HG03039 (cell line): ENCODE data around the gene XRRA1.

Experiments used
- ATAC-seq: cut with Tn5 transposase; IDR thresholded peaks from one replicate; pipeline ENCODE4 v1.9.1; 2021; ENCODE audit warnings: mild to moderate bottlenecking, moderate library complexity; ENCODE audit not compliant: unreplicated experiment

The XRRA1 gene

GRCh38 chr11:74952752-74953151 is 3.9 kb upstream of the XRRA1 start:
- no peak for ATAC-seq

DNA sequence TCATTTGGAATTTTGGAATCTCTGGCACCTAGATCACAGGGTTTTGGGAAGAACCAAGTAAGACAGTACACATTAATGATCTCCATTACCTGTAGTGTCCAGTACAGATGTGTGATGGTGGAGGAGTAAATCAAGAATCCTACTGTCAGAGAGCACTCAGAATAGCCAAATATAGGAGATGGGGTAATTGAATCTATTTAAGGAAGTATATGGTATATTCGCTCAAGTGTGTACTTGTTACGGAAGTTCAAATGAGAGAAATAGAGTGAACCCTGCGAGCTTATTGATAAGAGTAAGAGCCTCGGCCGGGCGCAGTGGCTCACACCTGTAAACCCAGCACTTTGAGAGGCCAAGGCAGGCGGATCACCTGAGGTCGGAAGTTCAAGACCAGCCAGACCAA is 2.3 kb upstream of the XRRA1 start:
- ATAC-seq: no peak

DNA sequence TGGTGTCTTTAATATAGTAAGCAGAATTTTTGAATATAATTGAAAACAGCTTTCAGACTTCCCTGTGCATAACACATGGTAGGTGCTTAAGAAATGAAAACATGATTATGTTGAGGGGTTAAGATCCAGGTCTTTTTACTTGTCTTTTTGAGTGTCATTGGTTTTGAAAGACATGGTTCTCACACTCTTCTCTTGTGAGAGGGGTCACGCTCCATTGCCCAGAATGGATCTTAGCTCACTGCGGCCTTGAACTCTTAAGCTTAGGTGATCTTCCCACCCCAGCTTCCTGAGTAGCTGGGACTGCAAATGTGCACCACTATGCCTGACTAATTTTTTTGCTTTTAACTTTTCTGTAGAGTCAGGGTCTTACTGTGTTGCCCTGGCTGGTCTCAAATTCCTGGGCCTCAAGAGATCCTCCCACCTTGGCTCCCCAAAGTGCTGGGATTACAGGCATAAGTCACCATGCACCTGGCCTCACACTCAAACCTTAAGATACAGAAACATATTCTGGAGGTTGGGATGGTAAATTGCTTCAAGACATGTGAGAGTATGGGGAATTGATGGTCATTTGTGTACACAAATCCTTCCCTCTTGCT is 1.6 kb upstream of the XRRA1 start:
- no peak for ATAC-seq

DNA sequence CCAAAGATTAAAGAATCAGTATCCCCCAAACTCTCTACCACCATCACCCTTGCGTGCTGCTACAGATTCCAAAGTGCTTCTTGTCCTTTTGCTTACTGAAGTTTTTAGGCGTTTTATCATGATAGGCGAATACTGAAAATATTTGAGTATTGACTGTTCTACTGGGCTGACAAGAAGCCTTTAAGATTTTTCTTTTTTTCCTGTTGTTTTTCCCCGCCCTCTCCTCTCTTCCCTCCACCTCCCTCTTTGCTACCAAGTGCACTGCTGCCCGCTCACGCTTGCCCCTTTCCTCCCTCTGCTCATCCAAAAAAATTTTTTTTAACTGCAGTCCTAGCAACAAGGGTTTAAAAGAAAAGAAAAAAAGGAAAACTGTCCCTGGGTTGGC is 854 bp upstream of the XRRA1 start:
- ATAC-seq: no peak

- no peak for ATAC-seq
These were observed 369 bp downstream of the XRRA1 start for GRCh38 chr11:74948546-74948897.

DNA sequence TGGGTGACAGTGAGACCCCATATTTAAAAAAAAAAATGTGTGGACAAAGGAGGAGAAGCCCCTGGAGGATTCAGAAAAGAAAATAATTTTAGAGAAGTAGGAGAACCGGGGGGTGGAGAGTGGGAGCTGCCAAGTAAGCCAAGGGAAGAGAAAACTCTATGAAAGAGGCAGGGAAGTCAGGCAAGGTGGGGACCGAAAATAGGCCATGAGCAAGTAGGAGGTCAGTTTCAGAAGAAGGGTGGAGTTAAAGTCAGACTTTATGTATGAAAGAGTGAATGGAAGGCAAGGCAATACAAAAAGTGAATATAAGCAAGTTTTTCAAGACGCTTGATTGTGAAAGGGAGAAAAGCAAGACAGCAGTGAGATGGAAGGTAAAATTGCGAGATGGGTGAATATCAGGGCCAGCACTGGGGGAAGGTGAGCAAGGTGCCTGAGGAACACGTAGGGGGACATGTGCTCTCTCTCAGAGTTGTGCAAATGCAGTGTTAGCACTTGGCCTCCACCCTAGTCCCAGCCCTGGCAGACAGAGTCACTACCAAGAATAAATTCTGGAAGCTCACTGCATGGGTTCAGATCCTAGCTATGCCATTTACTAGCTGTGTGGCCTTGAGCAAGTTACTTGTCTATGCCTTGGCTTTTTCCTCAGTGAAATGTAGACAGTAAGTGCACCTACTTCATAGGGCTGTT is 6.7 kb downstream of the XRRA1 start:
- no peak for ATAC-seq

DNA sequence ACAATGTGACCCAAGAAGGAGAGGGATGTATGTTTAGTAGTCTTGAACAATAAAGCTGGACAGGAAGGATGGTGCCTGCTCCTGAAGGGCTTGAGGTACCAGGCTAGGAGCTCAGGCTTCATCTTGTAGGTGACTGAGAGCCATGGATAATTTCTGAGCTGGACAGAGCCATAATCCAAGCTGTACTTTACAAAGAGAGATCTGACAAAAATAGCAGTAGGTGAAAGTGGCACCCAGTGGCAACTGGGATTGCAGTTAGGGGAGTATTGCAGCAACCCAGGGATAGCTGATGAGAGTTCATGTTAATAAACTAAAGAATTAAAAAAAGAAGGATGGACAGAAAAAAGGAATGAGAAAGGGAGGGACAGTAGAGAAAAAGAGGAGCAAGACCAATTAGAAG is 7.4 kb downstream of the XRRA1 start:
- no peak for ATAC-seq

- no peak for ATAC-seq
These were observed 11.0 kb downstream of the XRRA1 start for GRCh38 chr11:74937696-74938475.

GRCh38 chr11:74936976-74937375 is 11.9 kb downstream of the XRRA1 start:
- no peak for ATAC-seq

- ATAC-seq: no peak
These were observed 12.8 kb downstream of the XRRA1 start for GRCh38 chr11:74936087-74936486.

DNA sequence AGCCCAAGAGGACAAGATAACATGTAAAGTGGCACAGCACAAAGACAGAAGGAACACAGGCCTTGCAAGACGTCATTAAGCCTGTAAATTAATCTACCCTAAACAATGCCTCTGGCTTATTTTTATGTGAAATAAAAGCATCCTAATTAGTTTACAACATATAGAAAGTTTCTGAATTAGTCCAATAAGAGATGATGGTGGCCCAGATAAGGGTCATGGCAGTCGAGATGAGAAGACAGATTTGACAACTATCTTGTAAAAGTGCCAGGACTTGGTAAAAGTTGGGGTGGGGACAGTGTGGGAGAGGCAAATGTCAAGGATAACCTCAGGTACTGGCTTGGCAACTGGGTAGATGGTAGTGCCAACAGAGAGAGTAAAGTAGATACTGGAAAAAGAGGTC is 13.6 kb downstream of the XRRA1 start:
- no peak for ATAC-seq

GRCh38 chr11:74933765-74934164 is 15.1 kb downstream of the XRRA1 start:
- ATAC-seq: no peak

DNA sequence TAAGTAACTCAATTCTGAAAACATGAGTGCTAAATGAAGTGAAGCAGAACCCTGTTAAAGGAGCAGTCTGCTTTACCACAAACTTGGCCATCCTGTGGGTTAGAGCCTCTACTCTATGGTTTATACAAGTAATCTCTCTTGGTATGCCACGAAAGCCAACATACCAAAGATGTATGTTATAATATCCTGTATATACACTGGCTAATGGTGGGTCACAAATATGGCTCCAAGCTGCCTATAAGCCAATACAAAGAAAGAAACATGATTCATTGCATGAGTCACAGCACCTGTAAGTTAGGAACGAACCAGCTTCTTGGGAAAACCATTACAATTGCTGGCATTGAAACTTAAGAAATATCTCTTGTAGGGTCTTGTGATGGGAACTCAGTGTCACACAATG is 16.1 kb downstream of the XRRA1 start:
- ATAC-seq: no peak

DNA sequence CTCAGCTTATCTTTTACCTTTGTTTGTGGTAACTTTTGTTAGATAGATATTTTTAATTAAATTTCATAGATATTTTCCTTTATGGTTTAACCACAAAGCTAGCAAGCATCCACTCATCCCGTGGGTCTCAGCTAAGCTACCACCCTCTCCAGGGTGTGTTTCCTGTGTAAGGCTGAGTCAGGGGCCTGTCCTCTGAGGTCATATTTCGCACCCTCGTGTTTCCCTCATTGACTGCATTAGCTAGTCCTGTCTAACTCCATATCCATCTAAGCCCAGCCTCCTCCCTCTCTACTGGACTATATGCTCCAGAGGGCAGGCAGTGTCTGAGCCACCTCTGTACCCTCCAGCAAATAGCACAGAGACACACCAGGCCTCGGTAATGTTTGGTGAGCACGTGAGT is 16.7 kb downstream of the XRRA1 start:
- no peak for ATAC-seq

DNA sequence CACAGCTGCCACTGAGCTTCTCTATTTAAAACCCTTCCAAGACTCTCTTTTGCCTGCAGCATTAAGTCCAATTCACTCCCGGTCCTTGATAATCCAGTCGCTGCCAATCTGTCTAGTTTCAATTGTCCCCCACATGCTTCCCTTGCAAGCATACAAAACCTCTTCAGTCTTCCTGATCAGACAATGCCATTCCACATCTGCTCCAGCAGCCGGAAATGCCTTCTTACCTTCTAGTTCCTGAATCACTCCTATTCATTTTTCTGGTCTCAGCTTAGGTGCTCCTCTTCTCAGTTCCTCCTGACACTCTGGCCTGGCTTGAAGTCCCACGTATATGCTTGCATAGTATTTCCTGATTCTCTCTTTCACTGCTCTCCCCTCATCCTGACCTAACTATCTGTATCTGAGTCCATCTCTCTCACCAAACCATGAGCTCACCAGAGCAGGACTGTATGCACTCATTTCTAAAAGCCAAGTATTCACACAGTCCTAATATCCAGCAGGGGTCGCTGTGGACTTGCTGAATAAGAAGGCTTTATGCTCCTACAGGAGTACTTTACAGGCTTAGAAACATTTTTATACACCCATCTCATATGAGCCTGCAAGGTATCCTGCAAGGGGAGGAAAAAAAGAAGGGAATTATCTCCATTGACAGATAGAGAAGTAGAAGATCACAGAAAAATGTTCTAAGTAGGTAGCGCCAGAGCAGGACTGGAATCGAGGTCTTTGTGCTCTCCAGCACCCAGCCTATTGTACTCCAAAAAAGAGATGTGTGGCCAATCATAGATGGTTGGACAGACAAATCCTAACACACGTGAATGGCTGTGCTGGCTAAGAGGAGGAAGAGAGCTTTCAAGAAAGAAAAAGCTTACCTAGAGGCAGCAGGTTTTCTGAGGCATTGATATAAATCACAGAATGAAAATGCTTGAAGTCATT is 19.2 kb downstream of the XRRA1 start:
- no peak for ATAC-seq

GRCh38 chr11:74927496-74927895 is 21.4 kb downstream of the XRRA1 start:
- ATAC-seq: no peak

- ATAC-seq: no peak
These were observed 22.4 kb downstream of the XRRA1 start for GRCh38 chr11:74926304-74927030.

DNA sequence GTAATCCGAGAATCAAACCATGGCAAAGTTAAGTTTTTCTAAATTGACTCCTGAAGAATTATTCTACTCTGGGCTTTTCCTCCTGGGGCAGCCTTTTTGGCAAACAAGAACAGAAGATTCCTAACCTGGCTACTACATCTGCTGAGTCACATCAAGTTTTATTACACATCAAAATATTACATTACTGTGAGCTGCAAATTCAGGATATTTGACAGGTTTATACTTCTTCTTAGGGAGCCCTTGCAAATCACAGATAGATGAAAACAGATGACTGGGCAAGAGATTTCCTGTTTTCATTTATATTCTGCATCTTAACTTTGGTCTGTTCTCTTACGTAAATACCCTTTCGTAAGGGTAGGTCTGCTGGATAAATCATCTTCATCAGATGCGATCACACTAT is 23.6 kb downstream of the XRRA1 start:
- ATAC-seq: no peak

DNA sequence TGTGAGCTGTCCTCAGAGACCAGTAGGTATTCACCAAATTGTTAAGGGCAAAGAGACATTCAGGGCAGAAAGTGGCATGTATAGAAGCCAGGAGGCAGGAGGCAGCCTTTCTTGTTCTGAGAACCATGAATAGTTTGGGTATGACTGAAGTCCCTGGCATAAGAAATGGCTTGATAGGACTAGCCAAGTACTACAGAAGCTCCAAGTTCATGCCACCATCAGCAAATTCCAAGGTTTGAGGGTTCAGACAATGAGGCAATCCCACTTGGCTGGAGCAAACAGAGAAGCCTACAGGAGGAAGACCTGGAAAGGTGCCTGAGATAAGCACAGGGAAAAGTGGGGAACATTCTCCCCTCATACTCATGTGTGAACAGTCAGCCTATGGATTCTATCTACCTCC is 25.8 kb downstream of the XRRA1 start:
- ATAC-seq: no peak

GRCh38 chr11:74909812-74910211 is 39.1 kb downstream of the XRRA1 start:
- ATAC-seq: no peak

- ATAC-seq: no peak
These were observed 39.5 kb downstream of the XRRA1 start for GRCh38 chr11:74909385-74909784.
